Fibroblast of lung (primary cell): ENCODE measurements around the gene STARD9.

ENCODE experiments used
- CTCF ChIP-seq, 2 donors: IDR thresholded peaks in 1 of 2; conservative IDR thresholded peaks in 1 of 2; 1 replicate in 1 of 2; 2 replicates in 1 of 2; pipeline ENCODE4 v1.5.1; 2011 to 2012; ENCODE audit warnings: low read length in 2 of 2, control low read depth in 1 of 2, inconsistent platforms in 1 of 2, low read depth in 1 of 2, mild to moderate bottlenecking in 1 of 2
- EZH2 ChIP-seq: IDR thresholded peaks from 2 replicates; pipeline ENCODE4 v1.5.1; 2012; ENCODE audit warnings: low read length, control low read depth, mild to moderate bottlenecking; ENCODE audit errors: missing control alignments

DNA sequence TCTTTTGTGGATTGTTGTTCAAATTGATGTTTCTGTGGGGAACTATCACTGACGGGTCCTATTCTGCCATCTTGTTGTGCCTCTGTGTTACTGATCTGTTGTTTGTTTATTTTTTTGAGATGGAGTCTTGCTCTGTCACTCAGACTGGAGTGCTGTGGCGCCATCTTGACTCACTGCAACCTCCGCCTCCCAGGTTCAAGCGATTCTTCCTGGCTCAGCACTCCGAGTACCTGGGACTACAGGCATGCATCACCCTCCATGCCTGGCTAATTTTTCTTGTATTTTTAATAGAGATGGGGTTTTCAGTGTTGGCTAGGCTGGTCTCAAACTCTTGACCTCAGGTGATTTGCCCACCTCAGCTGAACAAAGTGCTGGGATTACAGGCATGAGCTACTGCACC is 129.9 kb downstream of the STARD9 start:
- TF ChIP-seq CTCF (conservative IDR thresholded peaks at IDR 0.05 in 1 of 2, IDR thresholded peaks at IDR 0.05 in 1 of 2; ENCODE audit: low read depth in 1 of 2, low read length in 2 of 2), result no peak
- no peak for TF ChIP-seq EZH2
